ENCODE results near the gene E2F4.

E2F4 gene

DNA sequence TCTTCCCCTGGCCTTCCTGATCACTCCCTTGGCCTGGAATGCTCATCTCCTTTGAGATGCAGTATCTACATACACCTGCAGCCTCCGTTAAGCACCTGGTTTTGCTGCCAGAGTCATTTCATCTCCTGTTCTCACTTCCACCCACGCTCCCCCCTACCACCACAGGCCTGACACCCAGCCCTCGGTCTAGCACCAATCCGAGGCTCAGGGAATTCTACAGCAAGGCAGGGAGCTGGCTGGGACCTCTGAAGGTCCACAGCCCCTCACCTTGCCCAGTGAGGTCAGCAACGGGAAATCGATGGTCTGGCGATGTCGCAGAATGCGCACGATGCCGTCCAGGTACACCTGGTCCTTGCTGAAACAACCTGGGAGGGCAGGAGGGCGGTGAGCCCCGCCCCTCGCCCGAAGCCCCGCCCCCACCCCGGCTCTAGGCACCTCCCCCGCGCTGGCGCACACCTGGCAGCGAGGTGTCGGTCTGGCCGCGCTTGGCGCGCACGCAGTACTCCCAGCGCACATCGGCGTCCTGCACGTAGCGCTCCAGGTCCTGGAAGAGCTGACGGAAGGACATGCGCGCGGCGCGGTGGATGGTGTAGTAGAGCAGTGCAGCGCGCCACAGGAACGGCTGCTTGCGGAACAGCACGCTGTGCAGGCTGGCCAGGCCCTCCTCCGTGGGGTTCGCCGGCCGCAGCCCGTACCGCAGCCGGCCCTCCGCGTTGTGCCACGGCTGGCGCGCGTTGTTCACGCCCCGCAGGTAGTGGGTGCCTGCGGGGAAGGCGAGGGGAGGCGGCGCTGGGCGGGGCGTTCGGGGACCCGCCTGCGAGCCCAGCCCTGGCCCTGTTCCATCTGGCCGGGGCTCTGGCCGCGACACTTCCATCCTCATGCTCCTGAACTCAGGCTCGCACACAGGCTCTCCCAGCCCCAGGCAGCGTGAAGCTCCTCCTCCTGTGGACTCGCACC, 13.9 kb upstream of the E2F4 start:
- Histone ChIP-seq H3K27me3 (ENCODE audit: insufficient read depth, low read length, poor library complexity, severe bottlenecking) (no peaks in the 10 kb centered on the region), H3K9ac (ENCODE audit: low read depth, low read length, poor library complexity, severe bottlenecking) (no peak overlapping the region), H3K79me2 (ENCODE audit: insufficient read depth, low read length) (peaks cover 29% of the 10 kb centered on the region), H3K4me2 (ENCODE audit: low read depth, low read length, poor library complexity, severe bottlenecking) (no peak overlapping the region), H3K4me3 (ENCODE audit: low read length, poor library complexity, severe bottlenecking) (no peak overlapping the region), H2AFZ (ENCODE audit: low read length) (no peak overlapping the region), H4K20me1 (ENCODE audit: insufficient read depth, low read length, poor library complexity, severe bottlenecking) (peaks cover 9% of the 10 kb centered on the region), H3F3A (ENCODE audit: low read depth) (no peaks in the 10 kb centered on the region), H3K4me1 (ENCODE audit: insufficient read depth, low read length, poor library complexity, severe bottlenecking) (peaks cover 35% of the 10 kb centered on the region), H3K36me3 (ENCODE audit: insufficient read depth, low read length) (no peaks in the 10 kb centered on the region), H3K9me3 (ENCODE audit: insufficient read depth, low read depth, low read length) (no peaks in the 10 kb centered on the region), H3K9me2 (replicated peaks; ENCODE audit: low read depth, low read length) (no peaks in the 10 kb centered on the region)
- TF ChIP-seq, protein P1, sequence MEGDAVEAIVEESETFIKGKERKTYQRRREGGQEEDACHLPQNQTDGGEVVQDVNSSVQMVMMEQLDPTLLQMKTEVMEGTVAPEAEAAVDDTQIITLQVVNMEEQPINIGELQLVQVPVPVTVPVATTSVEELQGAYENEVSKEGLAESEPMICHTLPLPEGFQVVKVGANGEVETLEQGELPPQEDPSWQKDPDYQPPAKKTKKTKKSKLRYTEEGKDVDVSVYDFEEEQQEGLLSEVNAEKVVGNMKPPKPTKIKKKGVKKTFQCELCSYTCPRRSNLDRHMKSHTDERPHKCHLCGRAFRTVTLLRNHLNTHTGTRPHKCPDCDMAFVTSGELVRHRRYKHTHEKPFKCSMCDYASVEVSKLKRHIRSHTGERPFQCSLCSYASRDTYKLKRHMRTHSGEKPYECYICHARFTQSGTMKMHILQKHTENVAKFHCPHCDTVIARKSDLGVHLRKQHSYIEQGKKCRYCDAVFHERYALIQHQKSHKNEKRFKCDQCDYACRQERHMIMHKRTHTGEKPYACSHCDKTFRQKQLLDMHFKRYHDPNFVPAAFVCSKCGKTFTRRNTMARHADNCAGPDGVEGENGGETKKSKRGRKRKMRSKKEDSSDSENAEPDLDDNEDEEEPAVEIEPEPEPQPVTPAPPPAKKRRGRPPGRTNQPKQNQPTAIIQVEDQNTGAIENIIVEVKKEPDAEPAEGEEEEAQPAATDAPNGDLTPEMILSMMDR (conservative IDR thresholded peaks at IDR 0.05; ENCODE audit: low read length), result no peak
- TF ChIP-seq EZH2phosphoT487 (IDR thresholded peaks at IDR 0.05; ENCODE audit: borderline replicate concordance), result no peak

DNA sequence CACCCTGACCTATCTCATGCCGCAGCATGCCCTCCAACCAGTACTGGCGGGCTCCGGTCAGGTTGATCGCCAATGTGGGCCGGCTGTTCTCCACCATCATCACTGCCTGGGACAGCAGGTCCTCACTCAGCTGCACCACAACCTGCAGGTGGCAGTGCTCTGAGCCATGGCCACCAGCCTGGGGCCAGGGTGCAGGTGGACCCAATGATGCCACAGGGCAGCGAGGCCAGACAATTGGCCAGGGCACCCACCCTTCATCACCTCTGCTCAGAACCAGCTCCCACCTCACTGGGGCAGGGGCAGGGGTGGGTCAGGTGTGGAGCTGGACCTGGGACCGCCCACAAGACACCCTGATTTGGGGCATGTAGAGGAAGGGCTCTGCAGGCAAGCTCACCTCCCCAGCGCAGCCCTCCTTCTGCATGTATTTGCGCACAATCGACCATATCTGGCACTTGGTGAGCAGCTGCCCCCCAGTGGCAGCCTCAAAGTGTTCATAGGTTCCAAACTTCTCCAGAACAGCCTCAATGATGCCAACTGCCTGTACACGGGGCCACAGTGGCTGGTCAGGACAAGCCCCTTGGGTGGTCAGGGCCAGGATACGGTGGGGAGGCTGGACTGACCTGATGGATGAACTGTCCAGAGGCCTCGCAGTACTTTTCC, 12.4 kb upstream of the E2F4 start:
- Histone ChIP-seq H3K9me3 (ENCODE audit: insufficient read depth, low read depth, low read length) (no peaks in the 10 kb centered on the region), H3K36me3 (ENCODE audit: insufficient read depth, low read length) (no peaks in the 10 kb centered on the region), H4K20me1 (ENCODE audit: insufficient read depth, low read length, poor library complexity, severe bottlenecking) (peaks cover 13% of the 10 kb centered on the region), H3K27me3 (ENCODE audit: insufficient read depth, low read length, poor library complexity, severe bottlenecking) (no peaks in the 10 kb centered on the region), H3K4me2 (ENCODE audit: low read depth, low read length, poor library complexity, severe bottlenecking) (no peak overlapping the region), H3K4me3 (ENCODE audit: low read length, poor library complexity, severe bottlenecking) (no peak overlapping the region), H3F3A (ENCODE audit: low read depth) (no peaks in the 10 kb centered on the region), H2AFZ (ENCODE audit: low read length) (no peak overlapping the region), H3K79me2 (ENCODE audit: insufficient read depth, low read length) (peaks cover 33% of the 10 kb centered on the region), H3K4me1 (ENCODE audit: insufficient read depth, low read length, poor library complexity, severe bottlenecking) (peaks cover 25% of the 10 kb centered on the region), H3K9ac (ENCODE audit: low read depth, low read length, poor library complexity, severe bottlenecking) (no peak overlapping the region), H3K9me2 (replicated peaks; ENCODE audit: low read depth, low read length) (no peaks in the 10 kb centered on the region)
- no peak for TF ChIP-seq EZH2phosphoT487 (IDR thresholded peaks at IDR 0.05; ENCODE audit: borderline replicate concordance)
- TF ChIP-seq, protein P1 (conservative IDR thresholded peaks at IDR 0.05; ENCODE audit: low read length), result peak; percentile 39; the same call in 1 of the 2 replicates

DNA sequence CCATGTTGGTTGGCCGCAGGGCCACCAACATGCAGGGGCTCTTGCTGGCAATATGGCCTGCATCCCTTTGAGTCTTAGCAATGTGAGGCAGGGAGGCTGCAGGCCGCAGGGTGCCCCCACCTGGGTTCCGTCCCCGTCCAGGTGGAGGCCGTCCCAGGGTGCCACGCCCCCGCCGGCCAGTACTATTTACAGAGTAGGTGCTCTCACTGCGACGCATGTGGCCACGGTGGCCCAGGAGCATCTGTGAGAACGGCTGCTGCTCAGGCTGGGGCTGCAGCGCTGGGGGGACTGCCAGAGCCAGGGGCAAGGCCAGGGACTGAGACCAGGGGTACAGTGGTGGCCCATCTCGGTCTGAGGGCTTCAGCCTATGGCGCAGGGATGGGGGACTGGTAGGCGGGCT, 11.8 kb upstream of the E2F4 start:
- Histone ChIP-seq H3F3A (ENCODE audit: low read depth) (no peaks in the 10 kb centered on the region), H3K27me3 (ENCODE audit: insufficient read depth, low read length, poor library complexity, severe bottlenecking) (no peaks in the 10 kb centered on the region), H3K9me3 (ENCODE audit: insufficient read depth, low read depth, low read length) (no peaks in the 10 kb centered on the region), H3K9me2 (replicated peaks; ENCODE audit: low read depth, low read length) (no peaks in the 10 kb centered on the region), H3K79me2 (ENCODE audit: insufficient read depth, low read length) (peaks cover 27% of the 10 kb centered on the region), H3K4me2 (ENCODE audit: low read depth, low read length, poor library complexity, severe bottlenecking) (no peak overlapping the region), H3K9ac (ENCODE audit: low read depth, low read length, poor library complexity, severe bottlenecking) (no peak overlapping the region), H3K4me3 (ENCODE audit: low read length, poor library complexity, severe bottlenecking) (no peak overlapping the region), H4K20me1 (ENCODE audit: insufficient read depth, low read length, poor library complexity, severe bottlenecking) (peaks cover 20% of the 10 kb centered on the region), H2AFZ (ENCODE audit: low read length) (no peak overlapping the region), H3K36me3 (ENCODE audit: insufficient read depth, low read length) (no peaks in the 10 kb centered on the region), H3K4me1 (ENCODE audit: insufficient read depth, low read length, poor library complexity, severe bottlenecking) (peaks cover 22% of the 10 kb centered on the region)
- no peak for TF ChIP-seq EZH2phosphoT487 (IDR thresholded peaks at IDR 0.05; ENCODE audit: borderline replicate concordance)
- TF ChIP-seq, protein P1 (conservative IDR thresholded peaks at IDR 0.05; ENCODE audit: low read length), result no peak
